ENCODE measurements around the gene PPP1CA. TPM values are rescaled to one million over a fixed set of nuclear protein-coding genes. Genes with fewer than 3 reads are reported as not detected.
A peak's percentile ranks its signal among the peaks of the same experiment; 100 is the strongest.

The PPP1CA gene
- total and polyA plus RNA-seq, 12 donors: 105 to 289 (median 151) TPM

DNA sequence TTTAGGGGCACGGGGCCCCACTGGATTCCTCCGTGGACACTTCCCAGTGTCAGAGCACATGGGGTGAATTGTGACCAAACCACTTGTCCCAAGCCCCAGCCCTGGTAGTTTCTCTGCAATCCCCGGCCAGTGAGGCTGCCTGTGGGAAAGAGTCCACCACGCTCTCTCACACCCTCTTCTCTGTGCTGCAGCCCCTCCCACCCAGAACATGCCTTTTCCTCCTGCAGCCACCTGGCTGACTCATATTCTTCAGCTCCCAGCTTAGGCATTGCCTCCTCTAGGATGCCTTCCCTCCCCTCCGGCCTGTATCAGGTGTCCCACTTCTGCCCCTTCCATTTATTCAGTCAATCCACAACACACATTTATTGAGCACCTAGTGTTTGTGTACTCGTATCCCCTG is 21.2 kb upstream of the PPP1CA start:
- Histone ChIP-seq H3K27ac (no peak overlapping the region), H3K27me3 (no peaks in the 10 kb centered on the region), H3K9me3 (replicated peaks in 1 of 3) (no peaks in the 10 kb centered on the region), H3K4me3 (no peak overlapping the region), H3K4me1 (replicated peaks in 1 of 2) (peaks cover 12 to 13% of the 10 kb centered on the region in 2 donors), H3K36me3 (replicated peaks in 1 of 2) (no peaks in the 10 kb centered on the region)
- intact Hi-C loops (cut with DNase I): no loop called here
- DNase-seq: no peak
- TF ChIP-seq, protein P1, sequence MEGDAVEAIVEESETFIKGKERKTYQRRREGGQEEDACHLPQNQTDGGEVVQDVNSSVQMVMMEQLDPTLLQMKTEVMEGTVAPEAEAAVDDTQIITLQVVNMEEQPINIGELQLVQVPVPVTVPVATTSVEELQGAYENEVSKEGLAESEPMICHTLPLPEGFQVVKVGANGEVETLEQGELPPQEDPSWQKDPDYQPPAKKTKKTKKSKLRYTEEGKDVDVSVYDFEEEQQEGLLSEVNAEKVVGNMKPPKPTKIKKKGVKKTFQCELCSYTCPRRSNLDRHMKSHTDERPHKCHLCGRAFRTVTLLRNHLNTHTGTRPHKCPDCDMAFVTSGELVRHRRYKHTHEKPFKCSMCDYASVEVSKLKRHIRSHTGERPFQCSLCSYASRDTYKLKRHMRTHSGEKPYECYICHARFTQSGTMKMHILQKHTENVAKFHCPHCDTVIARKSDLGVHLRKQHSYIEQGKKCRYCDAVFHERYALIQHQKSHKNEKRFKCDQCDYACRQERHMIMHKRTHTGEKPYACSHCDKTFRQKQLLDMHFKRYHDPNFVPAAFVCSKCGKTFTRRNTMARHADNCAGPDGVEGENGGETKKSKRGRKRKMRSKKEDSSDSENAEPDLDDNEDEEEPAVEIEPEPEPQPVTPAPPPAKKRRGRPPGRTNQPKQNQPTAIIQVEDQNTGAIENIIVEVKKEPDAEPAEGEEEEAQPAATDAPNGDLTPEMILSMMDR (IDR thresholded peaks at IDR 0.05): no peak
- 69 to 83% (median 71%) methylated on average over 4 to 6 of the region's 6 CpGs for WGBS, 4 donors

- peak overlapping the region in 1 of 4 donors; percentile 81 for H3K4me3 ChIP-seq
- intact Hi-C loops (cut with DNase I): no loop called here
- 61 to 75% (median 70%) methylated on average over 17 to 22 of the region's 22 CpGs for WGBS, 4 donors
- H3K27ac ChIP-seq: peak overlapping the region in 3 of 5 donors; percentile 75 to 98 (median 89)
- no peak for TF ChIP-seq POLR2A (IDR thresholded peaks at IDR 0.05)
- TF ChIP-seq, protein P1 (IDR thresholded peaks at IDR 0.05): no peak
- no peaks in the 10 kb centered on the region for H3K9me3 ChIP-seq (replicated peaks in 1 of 3)
- no peak for DNase-seq
- H3K27me3 ChIP-seq: no peaks in the 10 kb centered on the region
- peaks cover 6 to 7% of the 10 kb centered on the region in 2 donors for H3K4me1 ChIP-seq (replicated peaks in 1 of 2)
- no peaks in the 10 kb centered on the region for H3K36me3 ChIP-seq (replicated peaks in 1 of 2)
Observed at GRCh38 chr11:67421430-67422031, 19.9 kb upstream of the PPP1CA start.

- Histone ChIP-seq H3K36me3 (replicated peaks in 1 of 2) (no peaks in the 10 kb centered on the region), H3K27me3 (no peaks in the 10 kb centered on the region), H3K4me1 (replicated peaks in 1 of 2) (peaks cover 6 to 7% of the 10 kb centered on the region in 2 donors), H3K4me3 (peak overlapping the region in 3 of 4 donors; percentile 7 to 81 (median 56)), H3K9me3 (replicated peaks in 1 of 3) (no peaks in the 10 kb centered on the region), H3K27ac (peak overlapping the region; percentile 75 to 98 (median 89))
- intact Hi-C loops (cut with DNase I): no loop called here
- DNase-seq: peak; percentile 94 to 97 (median 96)
- TF ChIP-seq POLR2A (IDR thresholded peaks at IDR 0.05): peak; percentile 15 to 55
- TF ChIP-seq, protein P1 (IDR thresholded peaks at IDR 0.05): peak in 2 of 6 experiments; percentile 6 to 35
- WGBS, 4 donors: 0 to 3% (median 1%) methylated on average over 5 to 97 of the region's 97 CpGs
Observed at GRCh38 chr11:67420646-67421429, 19.2 kb upstream of the PPP1CA start.

- Histone ChIP-seq H3K36me3 (replicated peaks in 1 of 2) (no peaks in the 10 kb centered on the region), H3K27ac (peak overlapping the region in 4 of 5 donors; percentile 75 to 98 (median 87)), H3K4me3 (peak overlapping the region in 2 of 4 donors; percentile 7 to 81), H3K27me3 (no peaks in the 10 kb centered on the region), H3K9me3 (replicated peaks in 1 of 3) (no peaks in the 10 kb centered on the region), H3K4me1 (replicated peaks in 1 of 2) (peaks cover 8 to 9% of the 10 kb centered on the region in 2 donors)
- DNase-seq: no peak
- intact Hi-C loops (cut with DNase I): no loop called here
- WGBS, 4 donors: 20 to 60% (median 46%) methylated on average over 2 to 15 of the region's 15 CpGs
- no peak for TF ChIP-seq POLR2A (IDR thresholded peaks at IDR 0.05)
- TF ChIP-seq, protein P1 (IDR thresholded peaks at IDR 0.05): no peak
Observed at GRCh38 chr11:67420147-67420645, 18.5 kb upstream of the PPP1CA start.
